ENCODE measurements around the gene GNG10. TPM values are rescaled to one million over a fixed set of nuclear protein-coding genes. Genes with fewer than 3 reads are reported as not detected.
A peak's percentile ranks its signal among the peaks of the same experiment; 100 is the strongest.
"Not testable (repeated sequence)": the region's sequence is repeated elsewhere in the genome, so short reads cannot be mapped to it uniquely, and the experiment has no call there.

Gene GNG10
- total RNA-seq, 1 donor from 2014 or later, result 34.5 TPM

- DNase-seq, result no peak
Observed at GRCh38 chr9:111657051-111657450, 4.4 kb upstream of the GNG10 start.

- DNase-seq, result no peak
Observed at GRCh38 chr9:111658943-111659342, 2.5 kb upstream of the GNG10 start.

GRCh38 chr9:111659691-111660090 is 1.7 kb upstream of the GNG10 start:
- DNase-seq, result no peak

GRCh38 chr9:111661802-111662521 is 557 bp downstream of the GNG10 start:
- DNase-seq, result no peak

GRCh38 chr9:111662576-111663300 is 1.3 kb downstream of the GNG10 start:
- no peak for DNase-seq

GRCh38 chr9:111663301-111663823 is 2.0 kb downstream of the GNG10 start:
- DNase-seq, result no peak

GRCh38 chr9:111668026-111668573 is 6.7 kb downstream of the GNG10 start:
- no peak for DNase-seq

GRCh38 chr9:111668601-111669000 is 7.2 kb downstream of the GNG10 start:
- DNase-seq, result not testable (repeated sequence)

GRCh38 chr9:111674319-111674718 is 12.9 kb downstream of the GNG10 start:
- DNase-seq, result no peak

- no peak for DNase-seq
Observed at GRCh38 chr9:111676116-111676515, 14.7 kb downstream of the GNG10 start.

- no peak for DNase-seq
Observed at GRCh38 chr9:111678293-111678692, 16.9 kb downstream of the GNG10 start.

GRCh38 chr9:111679199-111679598 is 17.8 kb downstream of the GNG10 start:
- no peak for DNase-seq

GRCh38 chr9:111683392-111683791 is 22.0 kb downstream of the GNG10 start:
- no peak for DNase-seq

GRCh38 chr9:111691672-111692329 is 30.4 kb downstream of the GNG10 start:
- DNase-seq, result peak; percentile 5

GRCh38 chr9:111696796-111697195 is 35.4 kb downstream of the GNG10 start:
- DNase-seq, result no peak

- no peak for DNase-seq
Observed at GRCh38 chr9:111700776-111701175, 39.4 kb downstream of the GNG10 start.

- DNase-seq, result no peak
Observed at GRCh38 chr9:111704503-111704902, 43.1 kb downstream of the GNG10 start.

GRCh38 chr9:111711548-111711947 is 50.1 kb downstream of the GNG10 start:
- DNase-seq, result no peak

- no peak for DNase-seq
Observed at GRCh38 chr9:111712369-111712768, 51.0 kb downstream of the GNG10 start.

GRCh38 chr9:111715471-111715870 is 54.1 kb downstream of the GNG10 start:
- no peak for DNase-seq

- no peak for DNase-seq
Observed at GRCh38 chr9:111719541-111719940, 58.1 kb downstream of the GNG10 start.

Data from skin of body (tissue), 2 donors.